ENCODE results near the gene AMPD3.

Gene AMPD3

DNA sequence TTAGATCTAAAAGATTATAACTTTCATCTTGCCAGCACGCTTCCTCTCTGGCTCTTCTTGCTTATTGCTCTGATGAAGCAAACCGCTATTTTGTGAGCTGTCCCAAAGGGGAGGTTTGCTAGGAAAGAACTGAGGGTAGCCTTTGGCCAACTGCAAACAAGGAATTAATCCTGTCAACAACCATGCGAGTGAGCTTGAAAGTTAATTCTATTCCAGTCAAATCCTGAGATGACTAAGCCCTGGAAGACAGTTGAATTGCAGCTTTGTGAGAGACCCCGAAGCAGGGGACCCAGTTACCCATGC lies 96.2 kb downstream of the AMPD3 start:
- TF ChIP-seq NFIC (IDR thresholded peaks at IDR 0.05) = no peak
- no peak for TF ChIP-seq EP300 (IDR thresholded peaks at IDR 0.05; ENCODE audit: borderline replicate concordance)
- no peak for TF ChIP-seq RAD21 (IDR thresholded peaks at IDR 0.05; ENCODE audit: low read depth)
- TF ChIP-seq TEAD4 (IDR thresholded peaks at IDR 0.05) = no peak
- TF ChIP-seq CREB1 (IDR thresholded peaks at IDR 0.05; ENCODE audit: low read depth) = no peak

DNA sequence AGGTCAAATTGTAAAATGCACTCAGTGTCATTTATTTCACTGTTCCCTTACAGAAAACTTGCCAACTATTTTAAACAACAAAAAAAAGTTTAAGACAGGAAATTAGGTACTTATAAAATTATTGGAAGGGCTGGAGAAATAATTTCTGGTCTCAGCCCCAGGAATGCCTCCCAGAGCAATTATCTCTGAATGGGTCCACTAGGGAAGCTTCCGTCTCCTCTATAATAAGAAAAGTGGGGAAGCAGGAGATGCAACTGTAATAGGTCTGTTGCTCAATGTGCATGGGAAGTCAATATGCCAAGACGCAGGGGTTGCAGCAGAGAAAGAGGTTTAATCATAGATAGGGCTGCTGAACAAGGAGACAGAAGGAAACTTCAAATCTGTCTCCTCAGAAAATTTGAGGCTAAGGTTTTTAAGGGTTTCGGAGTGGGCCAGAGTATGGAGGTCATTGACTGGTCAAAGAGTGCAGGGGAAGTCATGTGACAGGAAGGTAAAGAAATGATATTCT lies 96.8 kb downstream of the AMPD3 start:
- TF ChIP-seq TAF1 (IDR thresholded peaks at IDR 0.05; ENCODE audit: low read depth) = no peak
- TF ChIP-seq, protein P1, sequence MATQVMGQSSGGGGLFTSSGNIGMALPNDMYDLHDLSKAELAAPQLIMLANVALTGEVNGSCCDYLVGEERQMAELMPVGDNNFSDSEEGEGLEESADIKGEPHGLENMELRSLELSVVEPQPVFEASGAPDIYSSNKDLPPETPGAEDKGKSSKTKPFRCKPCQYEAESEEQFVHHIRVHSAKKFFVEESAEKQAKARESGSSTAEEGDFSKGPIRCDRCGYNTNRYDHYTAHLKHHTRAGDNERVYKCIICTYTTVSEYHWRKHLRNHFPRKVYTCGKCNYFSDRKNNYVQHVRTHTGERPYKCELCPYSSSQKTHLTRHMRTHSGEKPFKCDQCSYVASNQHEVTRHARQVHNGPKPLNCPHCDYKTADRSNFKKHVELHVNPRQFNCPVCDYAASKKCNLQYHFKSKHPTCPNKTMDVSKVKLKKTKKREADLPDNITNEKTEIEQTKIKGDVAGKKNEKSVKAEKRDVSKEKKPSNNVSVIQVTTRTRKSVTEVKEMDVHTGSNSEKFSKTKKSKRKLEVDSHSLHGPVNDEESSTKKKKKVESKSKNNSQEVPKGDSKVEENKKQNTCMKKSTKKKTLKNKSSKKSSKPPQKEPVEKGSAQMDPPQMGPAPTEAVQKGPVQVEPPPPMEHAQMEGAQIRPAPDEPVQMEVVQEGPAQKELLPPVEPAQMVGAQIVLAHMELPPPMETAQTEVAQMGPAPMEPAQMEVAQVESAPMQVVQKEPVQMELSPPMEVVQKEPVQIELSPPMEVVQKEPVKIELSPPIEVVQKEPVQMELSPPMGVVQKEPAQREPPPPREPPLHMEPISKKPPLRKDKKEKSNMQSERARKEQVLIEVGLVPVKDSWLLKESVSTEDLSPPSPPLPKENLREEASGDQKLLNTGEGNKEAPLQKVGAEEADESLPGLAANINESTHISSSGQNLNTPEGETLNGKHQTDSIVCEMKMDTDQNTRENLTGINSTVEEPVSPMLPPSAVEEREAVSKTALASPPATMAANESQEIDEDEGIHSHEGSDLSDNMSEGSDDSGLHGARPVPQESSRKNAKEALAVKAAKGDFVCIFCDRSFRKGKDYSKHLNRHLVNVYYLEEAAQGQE (IDR thresholded peaks at IDR 0.05; ENCODE audit: low read depth) = no peak
- TF ChIP-seq, protein P2, sequence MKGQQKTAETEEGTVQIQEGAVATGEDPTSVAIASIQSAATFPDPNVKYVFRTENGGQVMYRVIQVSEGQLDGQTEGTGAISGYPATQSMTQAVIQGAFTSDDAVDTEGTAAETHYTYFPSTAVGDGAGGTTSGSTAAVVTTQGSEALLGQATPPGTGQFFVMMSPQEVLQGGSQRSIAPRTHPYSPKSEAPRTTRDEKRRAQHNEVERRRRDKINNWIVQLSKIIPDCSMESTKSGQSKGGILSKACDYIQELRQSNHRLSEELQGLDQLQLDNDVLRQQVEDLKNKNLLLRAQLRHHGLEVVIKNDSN (IDR thresholded peaks at IDR 0.05) = no peak
- TF ChIP-seq NFIC (IDR thresholded peaks at IDR 0.05) = no peak
- TF ChIP-seq EP300 (IDR thresholded peaks at IDR 0.05; ENCODE audit: borderline replicate concordance) = no peak
- no peak for TF ChIP-seq YY1 (IDR thresholded peaks at IDR 0.05; ENCODE audit: low read depth)
- no peak for TF ChIP-seq CEBPB (IDR thresholded peaks at IDR 0.05)
- no peak for TF ChIP-seq CREB1 (IDR thresholded peaks at IDR 0.05; ENCODE audit: low read depth)
- no peak for TF ChIP-seq TEAD4 (IDR thresholded peaks at IDR 0.05)
- no peak for TF ChIP-seq FOXM1 (IDR thresholded peaks at IDR 0.05; ENCODE audit: borderline replicate concordance, low read depth)
- TF ChIP-seq TCF12 (IDR thresholded peaks at IDR 0.05; ENCODE audit: low read depth) = no peak
- TF ChIP-seq RAD21 (IDR thresholded peaks at IDR 0.05; ENCODE audit: low read depth) = no peak
- TF ChIP-seq, protein P3, sequence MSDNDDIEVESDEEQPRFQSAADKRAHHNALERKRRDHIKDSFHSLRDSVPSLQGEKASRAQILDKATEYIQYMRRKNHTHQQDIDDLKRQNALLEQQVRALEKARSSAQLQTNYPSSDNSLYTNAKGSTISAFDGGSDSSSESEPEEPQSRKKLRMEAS (IDR thresholded peaks at IDR 0.05) = no peak

DNA sequence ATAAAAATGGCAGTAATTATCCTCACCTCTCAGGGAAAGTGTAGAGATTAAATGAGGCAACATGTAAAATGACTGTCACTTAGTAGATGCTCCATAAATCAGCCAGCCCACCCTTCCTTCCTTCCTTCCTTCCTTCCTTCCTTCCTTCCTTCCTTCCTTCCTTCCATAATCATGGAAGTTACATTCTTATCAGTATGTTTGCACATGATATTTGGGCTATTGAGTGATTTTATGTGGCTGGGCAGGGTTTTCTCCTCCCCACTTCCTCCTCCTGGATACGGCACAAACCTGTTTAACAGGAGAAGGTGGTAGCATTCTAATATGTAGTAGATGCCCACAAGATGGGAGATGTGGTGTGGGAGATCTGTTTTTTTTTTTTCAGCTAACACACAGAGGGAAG lies 101.5 kb downstream of the AMPD3 start:
- no peak for TF ChIP-seq CEBPB (IDR thresholded peaks at IDR 0.05)
